ENCODE measurements around the gene SELENON.
A peak's percentile ranks its signal among the peaks of the same experiment; 100 is the strongest.
"Not testable (repeated sequence)": the region's sequence is repeated elsewhere in the genome, so short reads cannot be mapped to it uniquely, and the experiment has no call there.

Gene SELENON

DNA sequence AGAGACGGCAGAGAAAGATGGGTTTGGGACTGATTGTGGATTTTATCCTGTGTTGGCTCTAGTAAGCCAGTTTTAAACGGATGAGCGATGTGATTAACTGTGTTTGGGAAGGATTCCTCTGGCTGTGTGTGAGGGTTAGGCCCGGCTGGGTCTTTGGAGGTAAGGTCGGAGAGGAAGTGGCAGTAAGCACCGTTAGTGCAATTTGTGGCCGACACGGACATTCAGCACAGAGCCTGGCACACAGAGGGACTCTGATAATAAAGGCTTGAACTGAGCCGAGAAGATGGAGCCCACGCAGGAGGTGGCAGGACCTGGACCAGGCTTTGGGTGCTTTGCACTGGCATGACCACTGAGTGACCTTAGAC, 21.1 kb downstream of the SELENON start:
- Mint-ChIP-seq H3K9me3 (no peaks in the 10 kb centered on the region), H3K36me3 (peaks cover 4% of the 10 kb centered on the region), H3K4me1 (peaks cover 44% of the 10 kb centered on the region), H3K27ac (peak overlapping the region; percentile 90), H3K27me3 (no peaks in the 10 kb centered on the region), H3K4me3 (peak overlapping the region; percentile 92)

DNA sequence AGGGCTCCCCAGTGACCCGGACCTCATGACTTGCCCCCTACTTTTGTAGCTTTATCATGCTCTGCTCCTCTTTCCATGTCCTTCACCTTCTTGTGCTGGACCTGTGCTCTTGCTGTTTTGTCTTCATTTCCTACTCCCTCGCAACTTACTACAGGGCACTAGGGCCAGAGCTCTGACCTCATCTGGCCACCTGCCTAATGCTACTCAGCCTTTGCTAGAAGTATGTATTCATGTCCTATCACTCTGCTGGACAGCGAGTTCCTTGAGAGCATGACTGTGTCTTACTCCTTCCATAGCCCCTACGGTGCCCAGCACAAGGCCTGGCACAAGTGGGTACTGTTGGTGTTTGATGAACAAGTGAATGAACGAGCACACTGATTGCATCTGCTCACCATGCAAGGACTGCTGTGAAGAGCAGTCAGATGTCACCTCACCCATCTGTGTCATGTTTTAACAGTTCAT, 21.7 kb downstream of the SELENON start:
- peak overlapping the region; percentile 92 for H3K4me3 Mint-ChIP-seq
- H3K36me3 Mint-ChIP-seq, result peaks cover 6% of the 10 kb centered on the region
- peaks cover 44% of the 10 kb centered on the region for H3K4me1 Mint-ChIP-seq
- no peaks in the 10 kb centered on the region for H3K27me3 Mint-ChIP-seq
- H3K9me3 Mint-ChIP-seq, result no peaks in the 10 kb centered on the region
- peak overlapping the region; percentile 89 for H3K27ac Mint-ChIP-seq

DNA sequence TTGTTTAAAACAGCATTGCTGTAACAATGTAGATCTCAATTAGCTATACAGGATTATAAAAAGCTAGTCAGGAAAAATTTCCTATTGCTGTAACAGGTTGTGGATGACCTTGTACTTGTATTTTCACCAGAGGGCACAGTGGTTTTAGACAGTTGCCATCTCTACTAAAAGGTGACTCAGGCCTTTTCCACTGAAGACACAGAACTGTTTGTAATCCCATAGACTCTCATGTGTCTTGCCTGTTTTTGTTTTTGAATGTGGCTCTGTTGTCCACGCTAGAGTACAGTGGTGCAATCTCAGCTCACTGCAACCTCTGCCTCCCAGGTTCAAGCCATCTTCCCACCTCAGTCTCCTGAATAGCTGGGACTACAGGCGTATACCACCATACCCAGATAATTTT, 25.6 kb downstream of the SELENON start:
- peaks cover 13% of the 10 kb centered on the region for H3K36me3 Mint-ChIP-seq
- H3K27ac Mint-ChIP-seq, result no peak overlapping the region
- H3K27me3 Mint-ChIP-seq, result no peaks in the 10 kb centered on the region

GRCh38 chr1:25826571-25826970, 26.6 kb downstream of the SELENON start:
- Mint-ChIP-seq H3K27ac (no peak overlapping the region), H3K4me3 (no peak overlapping the region), H3K27me3 (no peaks in the 10 kb centered on the region), H3K4me1 (peaks cover 17% of the 10 kb centered on the region), H3K36me3 (peaks cover 13% of the 10 kb centered on the region), H3K9me3 (no peaks in the 10 kb centered on the region)

More for the DNA sequence above, 25.6 kb downstream of the SELENON start:
- no peak overlapping the region for H3K4me3 Mint-ChIP-seq
- no peaks in the 10 kb centered on the region for H3K9me3 Mint-ChIP-seq
- H3K4me1 Mint-ChIP-seq, result peaks cover 18% of the 10 kb centered on the region

GRCh38 chr1:25828491-25828890, 28.5 kb downstream of the SELENON start:
- Mint-ChIP-seq H3K4me3 (no peak overlapping the region), H3K27ac (no peak overlapping the region), H3K4me1 (peaks cover 19% of the 10 kb centered on the region), H3K36me3 (peaks cover 13% of the 10 kb centered on the region), H3K27me3 (no peaks in the 10 kb centered on the region), H3K9me3 (no peaks in the 10 kb centered on the region)

DNA sequence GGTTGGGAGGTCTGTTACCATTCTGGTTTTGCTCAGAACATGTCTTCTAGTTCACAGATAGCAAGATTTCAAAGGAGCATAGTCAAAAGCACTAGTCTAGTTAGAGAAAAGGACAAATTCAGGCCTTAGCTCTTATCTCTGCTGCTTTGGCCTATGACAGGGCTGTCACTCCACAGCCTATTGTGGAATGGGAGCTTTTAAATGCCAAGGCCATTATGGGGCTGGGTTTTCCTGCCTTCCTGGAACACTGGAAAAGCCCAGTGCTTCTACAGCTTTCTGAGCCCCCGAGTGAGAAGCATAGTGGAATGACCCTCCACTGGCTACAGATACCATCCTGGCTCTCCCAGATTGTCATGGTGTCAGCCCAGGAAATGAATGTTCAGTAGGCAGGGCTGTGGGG, 29.1 kb downstream of the SELENON start:
- Mint-ChIP-seq H3K9me3 (no peaks in the 10 kb centered on the region), H3K4me3 (no peak overlapping the region), H3K4me1 (peaks cover 19% of the 10 kb centered on the region), H3K27ac (no peak overlapping the region), H3K36me3 (peaks cover 13% of the 10 kb centered on the region), H3K27me3 (no peaks in the 10 kb centered on the region)

DNA sequence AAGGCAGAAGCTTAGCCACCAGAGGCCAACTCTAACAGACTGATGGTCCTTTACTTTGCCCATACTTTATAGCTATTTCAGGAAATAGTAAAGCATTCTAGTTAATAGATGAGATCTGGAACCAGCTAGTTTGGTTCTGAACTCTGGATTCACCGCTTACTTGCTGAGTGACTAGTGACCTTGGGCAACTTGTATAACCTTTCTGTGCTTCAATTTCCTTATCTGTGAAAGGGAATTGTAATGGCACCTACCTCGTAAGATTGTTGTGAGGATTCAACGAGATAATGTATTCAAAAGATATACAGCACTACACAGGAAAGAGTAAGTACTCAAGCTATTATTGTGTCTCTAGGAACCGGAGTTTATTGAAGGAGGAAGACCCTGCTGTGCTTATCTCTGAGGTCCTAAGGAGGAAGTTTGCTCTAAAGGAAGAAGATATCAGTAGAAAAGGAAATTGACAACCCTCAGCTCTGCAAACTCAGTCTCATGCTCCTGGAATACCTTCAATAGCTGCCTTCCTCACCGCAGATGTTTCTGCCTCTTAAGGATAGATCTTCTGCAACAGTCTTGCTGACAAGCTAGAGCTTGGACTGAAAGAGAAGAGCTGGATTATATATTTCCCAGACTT, 31.7 kb downstream of the SELENON start:
- Mint-ChIP-seq H3K36me3 (peaks cover 10% of the 10 kb centered on the region), H3K4me3 (no peak overlapping the region), H3K27ac (no peak overlapping the region), H3K4me1 (peaks cover 19% of the 10 kb centered on the region), H3K9me3 (no peaks in the 10 kb centered on the region), H3K27me3 (no peaks in the 10 kb centered on the region)

- Mint-ChIP-seq H3K27me3 (no peaks in the 10 kb centered on the region), H3K9me3 (no peaks in the 10 kb centered on the region), H3K4me1 (peaks cover 19% of the 10 kb centered on the region), H3K36me3 (peaks cover 10% of the 10 kb centered on the region), H3K4me3 (no peak overlapping the region), H3K27ac (peak overlapping the region; percentile 8)
These were observed 32.5 kb downstream of the SELENON start for GRCh38 chr1:25832336-25833037.

- Mint-ChIP-seq H3K9me3 (no peaks in the 10 kb centered on the region), H3K27ac (no peak overlapping the region), H3K4me1 (peaks cover 19% of the 10 kb centered on the region), H3K36me3 (peaks cover 7% of the 10 kb centered on the region), H3K4me3 (no peak overlapping the region), H3K27me3 (no peaks in the 10 kb centered on the region)
These were observed 33.2 kb downstream of the SELENON start for GRCh38 chr1:25833158-25833557.

GRCh38 chr1:25834894-25835293, 34.9 kb downstream of the SELENON start:
- no peak overlapping the region for H3K4me3 Mint-ChIP-seq
- no peaks in the 10 kb centered on the region for H3K27me3 Mint-ChIP-seq
- peaks cover 2% of the 10 kb centered on the region for H3K36me3 Mint-ChIP-seq
- no peak overlapping the region for H3K27ac Mint-ChIP-seq
- peaks cover 2% of the 10 kb centered on the region for H3K9me3 Mint-ChIP-seq
- H3K4me1 Mint-ChIP-seq, result peaks cover 19% of the 10 kb centered on the region

GRCh38 chr1:25836695-25837094, 36.7 kb downstream of the SELENON start:
- Mint-ChIP-seq H3K27me3 (no peaks in the 10 kb centered on the region), H3K4me1 (peaks cover 9% of the 10 kb centered on the region), H3K36me3 (peaks cover 4% of the 10 kb centered on the region), H3K9me3 (peaks cover 5% of the 10 kb centered on the region), H3K27ac (no peak overlapping the region), H3K4me3 (no peak overlapping the region)

- H3K4me1 Mint-ChIP-seq, result peaks cover 2% of the 10 kb centered on the region
- no peak overlapping the region for H3K4me3 Mint-ChIP-seq
- no peak overlapping the region for H3K27ac Mint-ChIP-seq
- peaks cover 4% of the 10 kb centered on the region for H3K36me3 Mint-ChIP-seq
- H3K9me3 Mint-ChIP-seq, result peaks cover 5% of the 10 kb centered on the region
- H3K27me3 Mint-ChIP-seq, result no peaks in the 10 kb centered on the region
These were observed 37.4 kb downstream of the SELENON start for GRCh38 chr1:25837262-25837875.

DNA sequence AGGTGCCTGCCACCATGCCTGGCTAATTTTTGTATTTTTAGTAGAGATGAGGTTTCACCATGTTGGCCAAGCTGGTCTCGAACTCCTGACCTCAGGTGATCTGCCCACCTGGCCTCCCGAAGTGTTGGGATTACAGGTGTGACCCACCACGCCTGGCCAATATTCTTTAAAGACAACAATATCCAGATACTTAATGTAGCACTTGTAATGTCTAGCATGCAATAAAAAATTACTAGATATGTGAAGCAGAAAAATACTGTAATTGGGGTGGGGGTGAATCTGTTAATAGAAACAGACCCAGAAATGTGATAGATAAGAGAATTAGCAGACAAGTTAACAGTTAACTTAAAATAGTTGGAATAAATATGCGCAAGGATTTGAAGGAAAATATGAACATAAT, 39.8 kb downstream of the SELENON start:
- H3K27me3 Mint-ChIP-seq, H3K27ac Mint-ChIP-seq, H3K36me3 Mint-ChIP-seq, H3K4me3 Mint-ChIP-seq, H3K4me1 Mint-ChIP-seq, H3K9me3 Mint-ChIP-seq: not testable (repeated sequence)

DNA sequence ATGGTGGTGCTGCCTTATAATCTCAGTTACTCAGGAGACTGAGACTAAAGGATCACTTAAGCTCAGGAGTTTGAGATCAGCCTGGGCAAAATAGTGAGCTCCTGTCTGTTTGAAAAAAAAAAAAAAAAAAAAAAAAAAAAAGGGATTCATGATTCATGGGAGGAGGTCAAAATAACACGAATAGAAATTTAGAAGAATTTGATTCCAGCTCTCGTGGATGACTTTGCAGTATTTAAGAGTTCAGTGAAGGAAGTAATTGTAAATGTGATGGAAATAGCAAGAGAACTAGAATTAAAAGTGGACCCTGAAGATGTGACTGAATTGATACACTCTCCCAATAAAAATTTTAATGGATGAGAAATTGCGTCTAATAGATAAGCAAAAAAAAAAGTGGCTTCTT, 43.5 kb downstream of the SELENON start:
- Mint-ChIP-seq H3K4me3 (no peak overlapping the region), H3K9me3 (peaks cover 5% of the 10 kb centered on the region), H3K27ac (no peak overlapping the region), H3K27me3 (no peaks in the 10 kb centered on the region), H3K36me3 (peaks cover 4% of the 10 kb centered on the region), H3K4me1 (no peaks in the 10 kb centered on the region)

GRCh38 chr1:25844536-25845337, 44.7 kb downstream of the SELENON start:
- H3K36me3 Mint-ChIP-seq, result peaks cover 4% of the 10 kb centered on the region
- no peak overlapping the region for H3K4me3 Mint-ChIP-seq
- H3K27me3 Mint-ChIP-seq, result no peaks in the 10 kb centered on the region
- H3K4me1 Mint-ChIP-seq, result no peaks in the 10 kb centered on the region
- peaks cover 4% of the 10 kb centered on the region for H3K9me3 Mint-ChIP-seq
- H3K27ac Mint-ChIP-seq, result no peak overlapping the region

DNA sequence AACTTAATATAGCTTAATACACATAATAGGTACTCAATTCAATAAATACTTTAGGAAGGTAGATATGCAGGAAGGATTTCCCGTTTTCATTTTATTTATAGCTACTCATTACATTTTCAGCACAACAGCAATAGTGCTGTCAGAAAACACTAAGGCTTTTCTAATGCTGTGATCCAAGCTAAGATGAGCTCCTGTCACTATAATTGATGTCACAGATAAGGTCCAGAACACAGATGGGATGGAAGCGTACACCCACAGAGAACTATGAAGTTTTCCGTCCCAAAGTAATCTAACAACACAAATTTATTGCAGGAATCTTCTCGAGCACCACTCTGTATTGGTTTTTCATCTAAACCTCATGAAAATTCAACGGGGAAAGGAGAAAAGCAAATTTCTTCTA, 45.7 kb downstream of the SELENON start:
- no peaks in the 10 kb centered on the region for H3K36me3 Mint-ChIP-seq

More for the DNA sequence above, 45.7 kb downstream of the SELENON start:
- Mint-ChIP-seq H3K27ac (no peak overlapping the region), H3K4me1 (no peaks in the 10 kb centered on the region), H3K4me3 (no peak overlapping the region), H3K9me3 (no peaks in the 10 kb centered on the region), H3K27me3 (no peaks in the 10 kb centered on the region)
